CD4-positive, alpha-beta T cell treated with Interleukin-6 for 4 hours (primary cell): ENCODE measurements around the gene DZIP3.
A peak's percentile ranks its signal among the peaks of the same experiment; 100 is the strongest.
"Not testable (repeated sequence)": the region's sequence is repeated elsewhere in the genome, so short reads cannot be mapped to it uniquely, and the experiment has no call there.

Experiments
- DNase-seq: peaks from one replicate; pipeline ENCODE4 v3.0.0-alpha.2; 2020; ENCODE audit warnings: mixed read lengths

The DZIP3 gene

DNA sequence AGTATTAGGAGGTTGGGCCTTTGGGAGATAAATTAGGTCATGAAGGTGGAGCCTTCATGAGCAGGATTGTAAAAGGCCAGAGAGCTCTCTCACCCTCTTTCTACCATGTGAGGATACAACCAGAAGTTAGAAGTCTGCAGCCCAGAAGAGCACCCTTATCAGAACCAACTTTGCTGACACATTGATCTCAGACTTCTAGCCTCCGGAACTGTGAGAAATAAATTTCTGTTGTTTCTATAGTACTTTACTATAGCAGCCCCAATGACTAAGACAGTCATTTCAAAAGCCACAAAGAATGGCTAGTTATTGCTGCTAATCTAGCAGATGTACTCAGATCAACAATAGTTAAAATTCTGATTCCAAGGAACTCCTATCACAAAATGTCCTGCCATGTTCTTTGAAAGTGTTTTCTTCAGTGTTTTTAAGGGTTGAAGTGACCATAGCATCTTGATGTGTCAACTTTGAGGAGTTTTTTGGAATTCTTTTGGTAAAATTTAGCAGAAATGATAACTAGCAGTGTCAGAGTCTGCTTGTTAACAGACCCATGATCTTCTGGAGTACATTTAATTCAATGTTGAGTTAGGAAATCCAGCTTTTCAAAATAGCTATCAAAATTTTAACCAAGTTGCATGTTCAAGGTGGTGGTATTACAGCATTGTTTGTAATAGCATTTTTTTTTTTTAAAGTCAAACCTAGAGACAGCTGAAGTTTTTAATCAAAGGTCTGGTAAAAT lies 10.3 kb downstream of the DZIP3 start:
- no peak for DNase-seq

DNA sequence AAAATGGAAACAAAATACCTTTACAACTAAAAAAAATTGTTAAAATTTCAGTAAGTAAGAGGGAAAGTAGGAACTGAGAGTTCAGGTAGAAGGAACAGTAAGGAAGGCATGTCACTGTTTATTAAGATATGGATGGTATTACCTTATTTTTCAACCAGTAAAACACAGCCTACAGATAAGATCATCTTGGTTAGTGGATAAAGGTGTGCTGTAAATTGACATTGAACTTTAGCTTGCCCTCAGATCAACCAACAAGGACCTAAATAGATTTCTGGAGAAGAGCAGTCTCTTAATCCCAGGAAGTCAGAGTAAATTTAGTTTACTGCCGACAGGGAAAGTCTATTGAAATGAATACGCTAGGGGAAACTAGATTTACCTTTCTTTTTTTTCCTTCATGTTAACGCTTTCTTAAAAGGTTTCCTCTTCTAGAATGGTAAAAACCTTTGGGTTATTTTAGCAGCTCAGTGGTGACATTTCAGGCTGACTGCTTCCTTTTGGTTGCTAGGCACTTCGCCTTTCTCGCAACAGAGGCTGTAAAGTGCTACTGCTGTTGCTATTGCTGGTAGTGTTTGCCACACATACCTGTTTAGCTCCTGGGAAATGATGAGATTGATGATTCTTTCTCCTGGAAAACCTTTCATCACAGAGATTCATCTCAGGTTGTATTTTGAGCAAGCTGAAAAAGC lies 12.9 kb downstream of the DZIP3 start:
- peak; percentile 52 for DNase-seq

DNA sequence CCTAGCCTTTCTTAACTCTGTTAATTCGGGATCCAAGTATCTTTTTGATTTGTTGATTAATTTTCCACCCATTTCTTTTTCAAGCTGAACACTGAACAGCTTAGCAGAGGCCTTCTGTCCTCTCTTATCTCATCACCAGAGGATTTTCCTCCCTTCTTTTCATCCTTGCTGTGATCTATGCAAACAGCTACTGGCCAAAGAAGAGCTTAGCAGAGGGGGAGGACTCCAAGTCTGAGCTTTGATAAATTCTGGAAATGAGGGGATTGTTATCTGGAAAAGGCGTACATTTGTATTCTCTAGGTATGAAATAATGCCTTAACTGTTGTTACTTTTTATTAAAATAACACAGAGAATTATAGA lies 13.4 kb downstream of the DZIP3 start:
- DNase-seq, result no peak

DNA sequence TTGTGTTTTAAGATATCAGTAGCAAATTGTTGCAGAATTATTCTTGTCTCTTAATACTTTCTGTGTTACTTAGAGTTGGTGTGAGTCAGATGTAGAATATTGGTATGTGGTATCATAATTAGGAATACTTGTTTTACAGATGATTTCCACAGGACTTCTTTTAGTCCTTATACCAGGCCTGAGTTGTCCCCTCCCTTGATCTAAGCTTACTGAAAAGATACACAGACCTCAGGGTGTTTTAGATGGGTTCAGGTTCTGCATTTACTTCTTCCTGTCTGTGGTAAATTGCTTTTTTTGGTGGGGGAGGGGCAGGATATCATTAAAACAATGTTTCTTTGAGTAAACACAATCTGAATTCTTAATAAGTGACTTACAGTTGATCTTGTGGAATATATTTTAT lies 14.2 kb downstream of the DZIP3 start:
- DNase-seq, result peak; percentile 51

DNA sequence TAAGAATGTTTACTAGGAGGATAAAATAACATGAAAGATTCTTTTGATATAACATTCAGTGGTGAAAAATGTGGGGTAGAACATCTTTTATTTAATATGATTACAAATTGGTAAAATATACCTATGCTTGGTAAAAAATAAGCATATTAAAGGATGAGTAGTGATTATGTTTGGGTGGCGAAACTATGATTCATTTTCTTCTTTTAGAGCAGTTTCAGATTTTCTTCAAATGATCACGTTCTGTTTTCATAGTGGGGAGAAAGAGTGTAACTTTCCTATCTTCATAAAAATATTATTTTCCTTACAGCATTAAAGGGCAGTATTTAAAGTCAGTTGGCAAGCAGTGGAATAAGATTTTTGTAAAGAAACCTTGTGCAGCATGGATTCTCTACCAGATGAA lies 15.5 kb downstream of the DZIP3 start:
- no peak for DNase-seq

DNA sequence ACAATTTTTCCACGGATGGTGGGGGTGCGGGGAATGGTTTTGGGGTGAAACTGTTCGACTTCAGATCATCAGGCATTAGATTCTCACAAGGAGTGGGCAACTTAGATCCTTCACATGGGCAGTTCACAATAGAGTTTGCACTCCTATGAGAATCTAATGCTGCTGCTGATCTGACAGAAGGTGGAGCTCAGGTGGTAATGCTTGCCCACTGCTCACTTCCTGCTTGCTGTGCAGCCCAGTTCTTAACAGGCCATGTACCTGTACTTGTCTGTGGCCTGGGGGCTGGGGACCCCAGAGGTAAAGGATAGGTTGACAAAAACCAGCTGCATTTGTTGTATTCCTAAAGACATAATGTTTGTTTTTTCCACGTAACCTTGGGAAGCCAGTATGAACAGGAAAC lies 16.0 kb downstream of the DZIP3 start:
- DNase-seq, result peak; percentile 28

DNA sequence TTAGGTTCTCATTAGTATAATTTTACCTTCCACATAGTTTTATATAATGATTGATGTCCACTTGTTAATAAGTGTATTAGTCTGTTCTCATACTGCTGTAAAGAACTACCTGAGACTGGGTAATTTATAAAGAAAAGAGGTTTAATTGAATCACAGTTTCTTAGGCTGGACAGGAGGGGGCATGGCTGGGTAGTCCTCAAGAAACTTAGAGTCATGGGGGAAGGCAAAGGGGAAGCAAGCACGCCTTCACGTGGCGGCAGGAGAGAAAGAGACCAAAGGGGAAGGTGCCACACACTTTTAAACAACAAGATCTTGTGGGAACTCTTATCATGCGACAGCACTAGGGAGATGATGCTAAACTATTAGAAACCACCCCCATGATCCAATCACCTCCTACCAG lies 19.2 kb downstream of the DZIP3 start:
- DNase-seq, result no peak

DNA sequence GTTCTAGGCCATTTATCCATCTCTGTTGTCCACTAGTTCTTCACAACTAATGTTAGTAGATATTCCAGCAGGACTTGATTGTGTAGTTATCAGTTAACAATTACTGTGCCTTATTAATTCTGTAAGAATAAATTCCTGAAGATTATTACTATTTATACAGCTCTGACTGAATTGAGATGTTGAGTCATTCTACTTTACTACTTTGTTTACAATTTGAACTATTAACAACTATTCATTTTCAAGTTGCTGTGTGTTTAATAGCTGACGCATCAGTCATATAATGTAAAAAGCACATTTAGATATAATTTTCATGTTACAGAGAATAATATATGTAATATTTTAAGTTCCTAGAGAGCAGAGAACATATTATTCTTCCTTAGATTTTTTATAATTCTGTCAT lies 21.1 kb downstream of the DZIP3 start:
- DNase-seq, result no peak

DNA sequence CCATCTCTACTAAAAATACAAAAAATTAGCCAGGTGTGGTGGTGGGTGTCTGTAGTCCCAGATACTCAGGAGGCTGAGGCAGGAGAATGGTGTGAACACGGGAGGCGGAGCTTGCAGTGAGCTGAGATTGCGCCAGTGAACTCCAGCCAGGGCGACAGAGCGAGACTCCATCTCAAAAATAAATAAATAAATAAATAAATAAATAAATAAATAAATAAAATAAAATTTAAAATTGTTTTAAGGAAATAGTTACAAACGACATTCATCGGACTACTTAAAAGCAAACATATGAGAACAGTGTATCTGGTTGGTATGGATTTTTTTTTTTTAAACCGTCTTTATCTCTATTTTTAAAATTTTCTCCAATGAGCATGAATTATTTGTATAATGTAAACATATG lies 26.6 kb downstream of the DZIP3 start:
- DNase-seq, result not testable (repeated sequence)

DNA sequence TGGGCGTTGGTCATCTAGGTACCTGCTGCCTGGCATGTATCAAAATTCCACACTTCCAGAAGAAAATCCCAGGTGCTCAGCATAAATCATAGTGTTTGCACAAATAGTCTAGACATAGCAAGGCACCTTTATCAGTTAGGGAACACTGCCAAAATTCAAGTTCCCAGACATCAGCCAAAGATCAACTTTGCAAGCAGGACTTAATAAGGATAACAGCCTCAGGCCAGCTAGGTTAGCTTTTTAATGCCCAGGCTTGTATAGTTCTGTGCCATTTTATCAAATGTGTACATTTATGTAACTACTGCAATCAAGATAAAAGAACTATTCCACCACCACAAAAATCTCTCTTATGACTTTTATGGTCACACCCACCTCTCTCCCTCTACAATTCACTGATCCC lies 30.7 kb downstream of the DZIP3 start:
- DNase-seq, result no peak

DNA sequence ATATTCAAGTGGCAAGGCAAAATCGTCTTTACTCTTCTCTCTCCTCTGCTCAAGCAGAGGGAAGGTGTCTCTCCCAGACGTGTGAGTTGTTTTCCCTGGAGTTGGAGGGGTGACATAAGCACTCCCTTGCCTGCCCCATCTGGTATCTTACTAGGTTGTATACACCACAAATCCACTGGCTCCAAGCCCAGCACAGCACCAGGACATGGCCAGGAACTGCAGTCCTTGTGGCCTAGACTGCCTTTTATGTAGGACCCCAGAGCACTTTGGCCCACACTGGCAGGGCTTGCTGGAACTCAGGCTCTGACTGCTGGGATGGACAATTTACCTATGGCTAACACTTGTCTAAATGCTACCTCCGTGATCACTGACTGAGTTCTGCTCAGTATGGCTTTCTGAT lies 34.0 kb downstream of the DZIP3 start:
- DNase-seq, result no peak

DNA sequence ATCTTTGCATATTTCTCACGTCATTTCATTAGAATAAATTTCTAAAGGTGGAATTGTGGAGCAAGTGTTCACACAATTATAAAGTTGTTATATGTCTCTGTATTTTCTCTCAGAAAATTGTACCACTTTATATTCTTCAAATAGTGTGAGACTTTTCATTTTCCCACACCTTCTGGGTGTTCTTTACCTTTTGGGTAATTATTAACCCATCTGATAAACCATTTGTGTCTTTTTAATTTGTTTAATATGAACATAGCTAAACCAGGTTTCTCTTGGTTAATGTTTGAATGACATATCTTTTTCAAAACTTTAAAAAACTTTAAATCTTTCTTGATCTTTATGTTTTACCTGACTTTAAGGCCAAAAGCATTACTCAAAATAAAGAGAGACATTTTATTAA lies 40.5 kb downstream of the DZIP3 start:
- no peak for DNase-seq

DNA sequence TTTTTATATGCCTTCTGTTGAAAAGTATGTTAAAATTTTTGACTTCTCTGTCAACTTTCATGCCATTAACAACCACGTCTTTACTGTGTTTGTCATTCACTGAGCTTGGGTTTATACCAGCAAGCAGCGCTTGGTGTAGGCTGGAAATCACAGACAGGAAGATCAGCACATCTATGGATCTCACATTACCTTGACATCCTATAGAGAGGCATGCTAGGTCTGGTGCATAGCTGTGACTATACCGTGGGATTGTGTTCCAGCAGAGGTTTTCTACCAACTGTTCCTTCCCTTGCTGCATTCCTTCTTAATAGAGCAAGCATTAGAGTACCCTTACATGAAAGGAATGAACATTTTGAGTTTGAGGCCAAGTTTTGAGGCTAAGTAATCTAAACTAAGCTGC lies 53.0 kb downstream of the DZIP3 start:
- DNase-seq, result no peak

DNA sequence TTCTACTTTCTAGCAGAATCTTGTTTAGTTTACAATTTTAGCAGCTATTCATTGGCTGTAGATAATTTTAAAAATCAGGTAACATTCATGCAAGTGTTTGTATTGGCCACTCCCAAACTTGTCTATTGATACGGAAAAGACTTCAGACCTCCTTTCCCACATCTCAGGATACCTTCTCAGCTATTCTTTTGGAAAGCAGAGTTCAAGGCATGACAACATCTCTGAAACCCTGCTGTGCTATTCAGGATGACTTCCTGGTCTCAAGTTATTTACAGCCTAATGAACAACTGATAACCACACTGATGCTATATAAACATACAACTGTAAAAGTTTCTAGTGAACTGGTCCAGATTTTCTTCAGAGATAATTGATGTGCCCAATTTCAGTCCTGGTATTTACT lies 55.8 kb downstream of the DZIP3 start:
- no peak for DNase-seq

DNA sequence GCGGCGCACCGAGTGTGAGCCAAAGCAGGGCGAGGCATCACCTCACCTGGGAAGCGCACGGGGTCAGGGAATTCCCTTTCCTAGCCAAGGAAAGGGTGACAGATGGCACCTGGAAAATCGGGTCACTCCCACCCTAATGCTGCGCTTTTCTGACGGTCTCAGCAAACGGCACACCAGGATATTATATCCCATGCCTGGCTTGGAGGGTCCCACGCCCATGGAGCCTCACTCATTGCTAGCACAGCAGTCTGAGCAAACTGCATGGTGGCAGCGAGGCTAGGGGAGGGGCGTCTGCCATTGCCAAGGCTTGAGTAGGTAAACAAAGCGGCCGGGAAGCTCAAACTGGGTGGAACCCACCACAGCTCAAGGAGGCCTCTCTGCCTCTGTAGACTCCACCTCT lies 66.1 kb downstream of the DZIP3 start:
- not testable (repeated sequence) for DNase-seq

DNA sequence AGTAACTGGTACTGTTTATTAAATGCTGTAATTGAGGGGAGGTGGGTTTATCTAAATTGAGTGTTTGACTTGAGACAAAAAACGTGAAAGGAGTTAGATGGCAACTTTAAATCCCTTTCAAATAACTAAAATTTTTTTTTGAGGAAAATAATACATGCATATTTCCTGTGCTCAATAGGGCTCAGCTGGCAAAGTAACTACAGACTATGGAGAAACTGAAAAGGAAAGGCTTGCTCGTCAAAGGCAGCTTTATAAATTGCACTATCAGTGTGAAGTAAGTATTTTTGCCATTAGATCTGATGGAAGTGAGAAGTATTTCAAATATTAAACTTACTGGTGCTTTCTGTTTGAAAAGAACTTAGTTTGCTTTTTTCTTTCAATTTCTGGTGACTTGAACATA lies 72.2 kb downstream of the DZIP3 start:
- DNase-seq, result no peak

DNA sequence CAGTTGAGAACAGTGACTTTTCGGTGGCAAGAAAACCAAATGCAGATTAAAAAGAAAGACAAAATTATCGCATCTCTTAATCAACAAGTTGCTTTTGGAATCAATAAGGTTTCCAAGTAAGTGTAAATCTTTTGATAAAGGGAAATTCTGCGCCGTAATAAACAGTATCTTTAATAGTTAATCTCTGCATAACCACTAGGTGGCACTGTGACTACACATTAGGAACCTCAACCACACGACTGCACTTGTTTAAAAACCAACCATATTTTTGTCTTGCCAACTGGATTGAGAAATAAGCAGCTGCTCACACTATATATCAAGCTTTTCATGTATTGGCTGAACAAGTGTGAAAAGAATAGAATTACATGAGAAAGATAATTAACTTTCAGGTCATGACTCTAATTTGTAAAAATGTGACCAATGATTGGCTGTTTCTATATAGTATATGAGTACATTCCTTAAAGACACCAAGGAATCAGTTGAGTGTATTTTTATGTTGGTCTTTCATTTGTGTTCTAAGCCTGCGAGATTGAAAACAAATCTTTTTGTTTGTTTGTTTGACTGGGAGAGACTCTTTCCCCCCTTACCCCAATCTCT lies 72.7 kb downstream of the DZIP3 start:
- DNase-seq, result peak; percentile 61

DNA sequence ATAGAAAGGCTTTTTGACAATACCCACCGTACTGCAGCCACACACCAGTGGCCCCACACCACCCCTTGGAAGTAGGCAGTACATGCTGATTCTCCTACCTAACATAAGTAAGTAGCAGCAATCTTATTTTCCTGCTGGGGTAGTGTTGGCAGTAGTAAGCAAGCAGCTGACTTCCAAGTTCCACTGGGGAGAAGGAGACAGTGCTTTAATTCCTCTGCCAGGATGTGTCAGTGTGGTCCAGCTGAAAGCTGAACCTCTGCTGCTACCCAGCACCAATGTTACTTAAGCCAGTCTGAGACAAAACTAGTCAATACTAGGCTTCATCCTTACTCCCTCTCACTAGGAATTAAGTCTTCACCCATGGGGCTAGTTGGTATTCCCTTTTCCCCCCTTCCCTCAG lies 74.7 kb downstream of the DZIP3 start:
- DNase-seq, result no peak

DNA sequence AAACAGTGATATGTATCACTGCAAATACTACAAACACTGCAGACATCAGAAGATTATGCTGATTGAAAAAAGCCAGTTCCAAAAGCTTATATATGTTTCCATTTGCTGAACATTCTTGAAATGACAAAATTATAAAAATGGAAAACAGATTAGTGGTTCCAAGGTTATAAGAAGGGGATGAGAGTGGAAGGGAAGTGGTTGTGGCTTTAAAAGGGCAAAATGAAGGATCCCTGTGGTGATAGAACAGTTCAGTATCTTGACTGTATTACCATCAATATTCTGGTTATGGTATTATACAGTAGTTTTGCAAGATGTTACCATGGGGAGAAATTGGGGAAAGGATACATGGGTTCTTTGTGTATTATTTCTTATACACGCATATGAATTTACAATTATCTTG lies 77.8 kb downstream of the DZIP3 start:
- DNase-seq, result no peak

DNA sequence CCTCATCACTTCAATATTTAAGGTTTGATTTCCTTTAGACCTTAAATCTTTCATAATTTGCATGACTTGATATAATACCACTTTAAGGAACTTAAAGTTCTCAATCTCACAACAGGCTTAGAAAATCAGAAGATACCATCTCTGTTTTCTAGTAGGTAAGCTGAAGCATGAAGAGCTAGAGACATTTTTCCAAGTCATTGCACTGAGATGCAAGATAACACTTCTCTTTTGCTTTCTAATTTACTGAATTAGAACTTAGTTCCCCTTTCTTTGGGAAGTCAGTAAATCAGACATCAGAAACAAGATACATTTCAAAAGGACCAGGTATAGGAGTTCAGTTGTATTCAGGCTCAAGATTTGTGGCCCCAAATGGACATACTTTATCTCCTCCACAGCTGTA lies 79.7 kb downstream of the DZIP3 start:
- DNase-seq, result no peak

DNA sequence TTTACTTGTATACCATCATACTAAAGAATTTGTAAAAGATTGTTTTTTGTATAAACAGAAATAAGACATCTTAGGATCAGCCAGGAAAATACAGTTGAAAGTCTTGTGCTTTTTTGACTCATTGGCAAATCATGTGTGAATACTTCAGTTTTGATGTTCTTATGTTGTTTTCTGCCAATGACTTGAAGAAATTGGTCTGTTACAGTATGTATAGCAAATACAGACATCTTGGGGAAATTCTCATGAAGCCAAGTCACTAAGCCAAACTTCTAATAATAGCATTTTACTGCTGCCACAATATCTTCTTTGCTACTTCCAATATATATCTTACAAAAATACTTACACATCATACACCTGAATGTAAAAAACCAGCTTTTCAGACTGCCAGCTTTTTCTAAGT lies 83.2 kb downstream of the DZIP3 start:
- DNase-seq, result no peak

DNA sequence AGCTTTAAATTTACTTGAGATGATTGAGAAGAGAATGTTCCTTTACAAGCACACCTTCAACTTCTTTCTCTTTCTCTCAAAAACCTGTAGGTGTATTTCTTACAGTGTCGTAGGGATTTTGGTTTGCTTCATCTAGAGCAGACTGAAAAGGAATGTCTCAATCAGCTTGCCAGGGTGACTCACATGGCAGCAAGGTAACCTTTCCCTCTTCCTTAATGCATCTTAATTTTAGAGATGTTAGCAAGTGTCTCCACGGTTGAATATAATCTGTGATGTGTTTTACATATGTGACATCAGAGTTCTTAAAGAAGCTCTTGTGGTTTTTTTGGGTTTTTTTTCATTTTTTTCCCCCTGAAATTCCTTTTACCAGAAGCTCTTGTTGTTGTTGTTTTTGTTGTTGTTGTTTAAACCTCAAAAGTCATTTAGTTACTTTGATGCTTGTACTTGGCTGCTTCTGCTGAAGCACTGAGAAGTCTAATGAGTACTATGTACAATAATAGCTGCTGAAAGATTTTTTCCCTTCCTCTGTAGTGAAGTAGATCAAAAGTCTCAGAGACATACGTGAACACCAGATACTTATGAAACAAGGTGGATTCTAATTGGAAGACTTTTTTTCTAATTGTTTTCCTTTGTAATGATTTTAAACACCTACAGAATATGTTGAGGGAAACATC lies 84.6 kb downstream of the DZIP3 start:
- no peak for DNase-seq

DNA sequence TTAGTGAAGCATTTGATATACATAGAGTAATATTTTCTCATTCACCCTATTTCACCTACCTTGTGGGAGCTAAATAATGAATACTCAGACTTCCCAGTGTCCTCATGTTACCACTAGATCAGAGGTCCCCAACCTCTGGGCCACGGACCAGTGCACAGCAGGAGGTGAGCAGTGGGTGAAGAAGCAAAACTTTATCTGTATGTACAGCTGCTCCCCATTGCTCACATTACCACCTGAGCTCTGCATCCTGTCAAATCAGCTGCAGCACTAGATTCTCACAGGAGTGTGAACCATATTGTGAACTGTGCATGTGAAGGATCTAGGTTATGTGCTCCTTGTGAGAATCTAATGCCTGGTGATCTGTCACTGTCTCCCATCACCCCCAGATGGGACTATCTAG lies 88.3 kb downstream of the DZIP3 start:
- no peak for DNase-seq

DNA sequence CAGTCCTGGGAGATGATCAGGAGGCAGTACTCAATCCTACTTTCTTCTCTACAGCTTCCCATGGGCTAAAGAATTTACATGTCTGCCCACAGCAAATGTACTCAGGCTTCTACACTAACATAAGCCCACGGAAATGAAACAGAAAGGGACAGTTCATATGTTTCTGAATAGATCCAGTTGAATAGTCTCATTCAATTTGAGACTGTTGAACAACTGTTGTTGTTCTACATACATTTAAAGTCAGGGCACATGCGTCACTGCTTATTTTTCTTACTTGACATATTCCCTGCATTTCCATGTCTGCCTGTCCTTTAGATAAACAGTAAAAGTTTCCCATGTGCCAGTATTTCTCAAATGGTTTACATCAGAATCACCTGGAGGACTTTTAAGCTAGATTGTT lies 102.8 kb downstream of the DZIP3 start:
- DNase-seq, result not testable (repeated sequence)
